PFSK-1 (cell line): ENCODE measurements around the gene FAM168B.
A peak's percentile ranks its signal among the peaks of the same experiment; 100 is the strongest.

Experiments
- FOXP2 ChIP-seq: optimal IDR thresholded peaks from 2 replicates; pipeline ENCODE3; 2011; ENCODE audit warnings: borderline replicate concordance, control low read depth, inconsistent platforms; ENCODE audit not compliant: insufficient read depth; ENCODE audit errors: extremely low read length, extremely low read depth
- POLR2AphosphoS5 ChIP-seq: IDR thresholded peaks from 2 replicates; pipeline ENCODE4 v1.6.1; 2012; ENCODE audit warnings: low read depth, mild to moderate bottlenecking, control low read depth, low read length, moderate library complexity
- SIN3A ChIP-seq: IDR thresholded peaks from 2 replicates; pipeline ENCODE4 v1.6.1; 2012; ENCODE audit warnings: mild to moderate bottlenecking, low read length, moderate library complexity, borderline replicate concordance; ENCODE audit not compliant: insufficient read depth
- TAF1 ChIP-seq: IDR thresholded peaks from 2 replicates; pipeline ENCODE4 v1.6.1; 2012; ENCODE audit warnings: low read length, control low read depth, borderline replicate concordance; ENCODE audit not compliant: insufficient read depth
- TF ChIP-seq, protein P1 (sequence below), 2 experiments: IDR thresholded peaks; 2 replicates each; pipeline versions ENCODE4 v1.6.1 to v1.8.0; 2011 to 2012; ENCODE audit warnings: low read depth in 2 of 2, low read length in 2 of 2, control low read depth in 1 of 2, inconsistent platforms in 1 of 2, mild to moderate bottlenecking in 1 of 2, moderate library complexity in 1 of 2; ENCODE audit not compliant: insufficient read depth in 1 of 2

DNA sequence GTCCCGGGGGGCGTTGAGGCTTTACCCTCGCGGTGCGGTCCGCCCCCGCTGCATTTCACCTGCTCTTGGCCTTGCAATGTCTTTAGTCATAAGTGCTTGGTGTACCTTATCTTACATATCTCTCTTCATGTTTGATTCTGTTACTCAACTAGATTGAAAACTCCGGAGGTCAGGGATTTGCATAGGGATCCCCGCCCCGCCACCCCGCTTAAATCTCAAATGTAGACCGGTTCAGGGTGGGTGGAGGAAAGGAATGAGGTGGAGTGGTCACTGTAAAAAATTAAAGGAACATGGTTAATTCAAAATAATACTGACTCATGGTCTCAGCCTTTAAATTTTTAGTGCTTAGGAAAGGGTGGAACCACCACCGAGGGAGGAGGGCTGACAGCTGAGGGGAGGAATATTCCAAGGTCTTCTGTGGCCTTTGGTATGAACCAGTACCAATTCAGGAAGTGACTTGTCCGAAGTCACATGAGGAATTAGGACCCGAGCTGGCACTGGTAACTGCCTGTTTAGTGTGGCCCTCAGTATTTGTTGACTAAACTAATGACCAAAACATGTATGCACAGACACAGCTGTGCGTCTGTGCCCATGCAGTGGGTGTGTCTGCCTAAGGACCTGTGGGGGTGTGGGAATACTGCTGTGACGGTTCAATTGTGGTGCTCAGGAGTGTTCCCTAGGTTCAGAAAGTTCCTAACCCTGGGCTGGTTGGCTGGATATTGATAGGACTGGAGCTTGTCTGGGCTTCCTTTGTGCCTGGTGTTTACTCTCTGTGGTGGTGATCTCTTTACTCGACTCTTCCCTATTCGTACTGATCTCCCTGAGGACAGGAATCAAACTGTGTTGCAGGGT lies 12.9 kb upstream of the FAM168B start:
- no peak for TF ChIP-seq POLR2AphosphoS5
- TF ChIP-seq, protein P1, sequence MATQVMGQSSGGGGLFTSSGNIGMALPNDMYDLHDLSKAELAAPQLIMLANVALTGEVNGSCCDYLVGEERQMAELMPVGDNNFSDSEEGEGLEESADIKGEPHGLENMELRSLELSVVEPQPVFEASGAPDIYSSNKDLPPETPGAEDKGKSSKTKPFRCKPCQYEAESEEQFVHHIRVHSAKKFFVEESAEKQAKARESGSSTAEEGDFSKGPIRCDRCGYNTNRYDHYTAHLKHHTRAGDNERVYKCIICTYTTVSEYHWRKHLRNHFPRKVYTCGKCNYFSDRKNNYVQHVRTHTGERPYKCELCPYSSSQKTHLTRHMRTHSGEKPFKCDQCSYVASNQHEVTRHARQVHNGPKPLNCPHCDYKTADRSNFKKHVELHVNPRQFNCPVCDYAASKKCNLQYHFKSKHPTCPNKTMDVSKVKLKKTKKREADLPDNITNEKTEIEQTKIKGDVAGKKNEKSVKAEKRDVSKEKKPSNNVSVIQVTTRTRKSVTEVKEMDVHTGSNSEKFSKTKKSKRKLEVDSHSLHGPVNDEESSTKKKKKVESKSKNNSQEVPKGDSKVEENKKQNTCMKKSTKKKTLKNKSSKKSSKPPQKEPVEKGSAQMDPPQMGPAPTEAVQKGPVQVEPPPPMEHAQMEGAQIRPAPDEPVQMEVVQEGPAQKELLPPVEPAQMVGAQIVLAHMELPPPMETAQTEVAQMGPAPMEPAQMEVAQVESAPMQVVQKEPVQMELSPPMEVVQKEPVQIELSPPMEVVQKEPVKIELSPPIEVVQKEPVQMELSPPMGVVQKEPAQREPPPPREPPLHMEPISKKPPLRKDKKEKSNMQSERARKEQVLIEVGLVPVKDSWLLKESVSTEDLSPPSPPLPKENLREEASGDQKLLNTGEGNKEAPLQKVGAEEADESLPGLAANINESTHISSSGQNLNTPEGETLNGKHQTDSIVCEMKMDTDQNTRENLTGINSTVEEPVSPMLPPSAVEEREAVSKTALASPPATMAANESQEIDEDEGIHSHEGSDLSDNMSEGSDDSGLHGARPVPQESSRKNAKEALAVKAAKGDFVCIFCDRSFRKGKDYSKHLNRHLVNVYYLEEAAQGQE (IDR thresholded peaks at IDR 0.05; ENCODE audit: insufficient read depth in 1 of 2, low read depth in 2 of 2, low read length in 2 of 2), result no peak
- peak; percentile 76; the same call in 1 of the 2 replicates for TF ChIP-seq SIN3A
- no peak for TF ChIP-seq TAF1
- TF ChIP-seq FOXP2, result no peak
